C4-2B (cell line): Measurements from ENCODE around the gene FNIP2.

Experiments used
- CTCF ChIP-seq: fragments of 450-650 bp; conservative IDR thresholded peaks from 2 replicates; pipeline ENCODE4 v1.5.1; 2017; ENCODE audit warnings: mild to moderate bottlenecking
- ZFX ChIP-seq: fragments of 450-650 bp; IDR thresholded peaks from 2 replicates; pipeline ENCODE4 v1.6.1; 2017

GRCh38 chr4:158875455-158875854, 106.6 kb downstream of the FNIP2 start:
- TF ChIP-seq CTCF (no peak), ZFX (no peak)
